Parathyroid adenoma (tissue), 2 donors: Measurements from ENCODE around the gene LAMA3.

Experiments used
- H2AFZ ChIP-seq: fragments of 300-600 bp; sonication (generic); one replicate; pipeline ENCODE4 v1.7.0; 2017; ENCODE audit warnings: antibody characterized with exemption, mild to moderate bottlenecking
- H3K27ac ChIP-seq: fragments of 300-600 bp; sonication (generic); one replicate; pipeline ENCODE4 v1.7.0; 2017
- H3K27me3 ChIP-seq: fragments of 300-600 bp; sonication (generic); one replicate; pipeline ENCODE4 v1.7.0; 2017; ENCODE audit warnings: low read length; ENCODE audit not compliant: control insufficient read depth, insufficient read depth
- H3K36me3 ChIP-seq: fragments of 300-600 bp; sonication (generic); one replicate; pipeline ENCODE4 v1.7.0; 2017; ENCODE audit warnings: low read length; ENCODE audit not compliant: control insufficient read depth, insufficient read depth
- H3K4me1 ChIP-seq: fragments of 300-600 bp; sonication (generic); one replicate; pipeline ENCODE4 v1.7.0; 2017; ENCODE audit warnings: control low read depth
- H3K4me2 ChIP-seq: fragments of 300-600 bp; sonication (generic); one replicate; pipeline ENCODE4 v1.7.0; 2017; ENCODE audit warnings: low read length
- H3K4me3 ChIP-seq: fragments of 300-600 bp; sonication (generic); one replicate; pipeline ENCODE4 v1.7.0; 2017; ENCODE audit warnings: low read depth, low read length
- H3K79me2 ChIP-seq: fragments of 300-600 bp; sonication (generic); one replicate; pipeline ENCODE4 v1.7.0; 2017; ENCODE audit warnings: control low read depth
- H3K9ac ChIP-seq: fragments of 300-600 bp; sonication (generic); one replicate; pipeline ENCODE4 v1.7.0; 2017; ENCODE audit warnings: mild to moderate bottlenecking
- H3K9me3 ChIP-seq: fragments of 300-600 bp; sonication (generic); one replicate; pipeline ENCODE4 v1.7.0; 2017; ENCODE audit warnings: low read length; ENCODE audit not compliant: control insufficient read depth
- CTCF ChIP-seq: fragments of 300-600 bp; sonication (generic); IDR thresholded peaks from one replicate; pipeline ENCODE4 v1.7.0; 2017; ENCODE audit warnings: antibody characterized with exemption, mild to moderate bottlenecking
- donor health status: primary hyperparathyroidism.

LAMA3 gene

GRCh38 chr18:23701544-23702064 lies 12.4 kb downstream of the LAMA3 start:
- no peak overlapping the region for H2AFZ ChIP-seq
- no peak overlapping the region for H3K4me3 ChIP-seq
- H3K36me3 ChIP-seq = no peaks in the 10 kb centered on the region
- no peaks in the 10 kb centered on the region for H3K9me3 ChIP-seq
- H3K27me3 ChIP-seq = no peaks in the 10 kb centered on the region
- H3K4me1 ChIP-seq = no peaks in the 10 kb centered on the region
- TF ChIP-seq CTCF = no peak
- H3K4me2 ChIP-seq = no peak overlapping the region
- peaks cover 11% of the 10 kb centered on the region for H3K79me2 ChIP-seq
- H3K27ac ChIP-seq = no peak overlapping the region
- H3K9ac ChIP-seq = no peak overlapping the region

GRCh38 chr18:23702606-23703005 lies 13.4 kb downstream of the LAMA3 start:
- no peak for TF ChIP-seq CTCF
- H3K9ac ChIP-seq = no peak overlapping the region
- no peak overlapping the region for H3K4me3 ChIP-seq
- no peak overlapping the region for H3K4me2 ChIP-seq
- no peaks in the 10 kb centered on the region for H3K27me3 ChIP-seq
- no peaks in the 10 kb centered on the region for H3K9me3 ChIP-seq
- H3K4me1 ChIP-seq = no peaks in the 10 kb centered on the region
- H3K79me2 ChIP-seq = peaks cover 15% of the 10 kb centered on the region
- H3K36me3 ChIP-seq = no peaks in the 10 kb centered on the region
- H3K27ac ChIP-seq = no peak overlapping the region
- H2AFZ ChIP-seq = peak overlapping the region; percentile 20

GRCh38 chr18:23703057-23703986 lies 14.1 kb downstream of the LAMA3 start:
- no peaks in the 10 kb centered on the region for H3K36me3 ChIP-seq
- H2AFZ ChIP-seq = peak overlapping the region; percentile 20
- no peaks in the 10 kb centered on the region for H3K27me3 ChIP-seq
- no peak overlapping the region for H3K4me3 ChIP-seq
- H3K27ac ChIP-seq = no peak overlapping the region
- no peaks in the 10 kb centered on the region for H3K4me1 ChIP-seq
- peaks cover 15% of the 10 kb centered on the region for H3K79me2 ChIP-seq
- H3K9me3 ChIP-seq = no peaks in the 10 kb centered on the region
- no peak overlapping the region for H3K4me2 ChIP-seq
- H3K9ac ChIP-seq = no peak overlapping the region
- peak; percentile 83 for TF ChIP-seq CTCF

GRCh38 chr18:23703987-23704384 lies 14.7 kb downstream of the LAMA3 start:
- H3K27me3 ChIP-seq = no peaks in the 10 kb centered on the region
- no peak overlapping the region for H3K27ac ChIP-seq
- H2AFZ ChIP-seq = no peak overlapping the region
- H3K36me3 ChIP-seq = no peaks in the 10 kb centered on the region
- no peaks in the 10 kb centered on the region for H3K9me3 ChIP-seq
- no peaks in the 10 kb centered on the region for H3K4me1 ChIP-seq
- no peak overlapping the region for H3K4me2 ChIP-seq
- peaks cover 15% of the 10 kb centered on the region for H3K79me2 ChIP-seq
- no peak overlapping the region for H3K4me3 ChIP-seq
- TF ChIP-seq CTCF = no peak
- no peak overlapping the region for H3K9ac ChIP-seq
